Mononuclear cell (primary cell): ENCODE results near the gene BCORL1. TPM values are rescaled to one million over a fixed set of nuclear protein-coding genes. Genes with fewer than 3 reads are reported as not detected.

Source experiments
- H3K27me3 ChIP-seq: 2 replicates; pipeline ENCODE4 v1.6.0; 2011; ENCODE audit warnings: low read length, control low read depth; ENCODE audit not compliant: insufficient read depth
- H3K4me1 ChIP-seq: 2 replicates; pipeline ENCODE4 v1.5.1; 2011; ENCODE audit warnings: mild to moderate bottlenecking, low read length, control low read depth; ENCODE audit not compliant: insufficient read depth
- H3K4me3 ChIP-seq: 2 replicates; pipeline ENCODE4 v1.5.1; 2011; ENCODE audit warnings: mild to moderate bottlenecking, low read length, moderate library complexity
- H3K9me3 ChIP-seq: 2 replicates; pipeline ENCODE4 v1.5.1; 2011; ENCODE audit warnings: low read depth, mild to moderate bottlenecking, control low read depth, low read length
- total RNA-seq: library from RNA; depleted of rRNA; stranded (reverse); fragments of >200 nt; gene quantifications from one replicate; pipeline ENCODE4 v1.2.3, GENCODE V29; 2012

BCORL1 gene
- total RNA-seq, 1 donor, result 2.2 TPM

DNA sequence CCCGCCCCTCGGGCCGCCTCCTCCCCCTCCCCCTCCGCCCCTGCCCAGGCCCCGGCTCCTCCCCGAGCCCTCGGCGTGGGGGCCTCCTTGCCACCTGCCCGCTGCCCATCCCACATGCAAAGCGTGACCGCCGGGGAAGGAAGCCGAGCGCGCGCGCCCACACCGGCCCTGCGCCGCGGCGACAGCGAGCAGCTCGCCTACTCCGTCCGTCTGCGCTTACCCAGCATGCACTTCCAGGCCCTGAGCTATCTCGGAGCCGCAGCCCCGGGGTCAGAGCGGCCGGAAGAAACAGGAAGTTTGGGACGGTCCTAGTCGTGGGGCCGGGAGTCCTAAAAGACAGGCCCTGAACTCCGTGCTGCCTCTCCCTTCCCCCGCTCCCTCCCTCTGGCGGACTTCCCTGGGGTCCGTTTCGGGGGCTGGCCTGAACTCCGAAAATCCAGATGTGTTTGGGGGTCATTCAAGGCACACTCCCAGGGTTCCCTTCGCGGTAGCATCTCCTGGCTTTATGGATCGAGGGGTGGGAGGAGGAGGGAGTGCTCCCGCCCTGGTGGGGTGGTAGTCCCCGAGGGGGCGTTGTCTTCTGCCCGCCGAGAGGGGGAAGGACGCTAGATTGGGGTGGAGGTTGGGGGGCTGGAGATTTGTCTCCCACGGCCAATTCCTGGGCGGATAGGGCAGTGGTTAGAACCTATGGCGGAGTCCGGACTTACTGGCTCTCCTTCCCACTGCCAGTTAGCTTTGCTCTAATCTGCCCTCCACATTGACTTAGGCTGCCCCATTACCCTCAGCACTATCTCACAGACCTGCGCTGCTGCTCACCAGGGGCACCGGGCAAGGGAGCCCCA lies 25.0 kb upstream of the BCORL1 start:
- no peaks in the 10 kb centered on the region for H3K27me3 ChIP-seq
- H3K9me3 ChIP-seq, result no peaks in the 10 kb centered on the region
- peaks cover 24% of the 10 kb centered on the region for H3K4me1 ChIP-seq
- H3K4me3 ChIP-seq, result peak overlapping the region; percentile 24

DNA sequence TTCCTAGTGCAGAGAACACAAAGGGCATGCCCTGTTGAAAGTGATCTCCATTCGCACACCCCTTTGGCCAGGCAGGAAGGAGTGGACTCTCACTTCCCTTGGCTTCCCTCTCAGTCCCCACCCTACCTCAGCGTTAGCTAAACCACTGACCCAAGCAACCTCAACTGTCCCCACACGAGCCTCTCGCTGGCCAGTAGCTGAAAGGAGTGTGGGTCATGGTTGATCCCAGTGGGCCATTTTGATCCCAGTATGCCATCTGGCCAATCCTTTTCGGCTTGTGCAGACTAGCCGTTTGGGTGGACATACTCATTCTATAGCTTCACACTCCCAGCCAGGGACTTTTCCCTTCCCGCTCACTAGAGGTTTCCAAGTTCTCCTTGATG lies 24.4 kb upstream of the BCORL1 start:
- Histone ChIP-seq H3K27me3 (no peaks in the 10 kb centered on the region), H3K9me3 (no peaks in the 10 kb centered on the region), H3K4me1 (peaks cover 24% of the 10 kb centered on the region), H3K4me3 (no peak overlapping the region)

DNA sequence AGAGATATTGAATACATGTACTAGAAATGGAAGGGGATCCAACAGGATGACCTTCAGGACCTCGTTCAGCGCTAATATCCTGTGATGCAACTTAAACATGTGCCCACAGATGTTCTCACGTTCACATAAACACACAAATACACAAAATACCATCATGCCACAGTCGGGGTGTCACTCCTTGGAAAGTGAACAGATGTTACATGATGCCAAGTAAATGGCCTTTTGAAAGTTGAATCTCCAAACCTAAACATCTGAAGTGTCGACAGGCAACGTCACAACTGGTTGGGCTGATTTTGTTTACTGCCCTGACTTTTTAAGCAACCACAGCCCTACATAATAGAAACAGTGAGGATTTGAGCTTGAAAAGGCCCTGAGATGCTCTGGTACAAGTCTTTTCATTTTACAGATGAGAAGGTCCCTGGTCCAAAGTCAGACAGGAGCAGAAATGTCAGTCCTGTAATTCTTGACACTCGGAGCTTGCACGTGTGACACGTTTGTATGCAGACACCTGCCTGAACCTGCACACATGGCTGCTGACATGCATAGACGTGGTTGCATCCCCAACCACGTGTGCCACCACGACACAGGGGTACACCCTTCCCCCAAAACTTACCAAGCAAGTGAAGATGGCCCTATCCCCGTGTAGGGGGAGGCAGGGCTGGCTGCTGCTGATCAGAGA lies 23.5 kb upstream of the BCORL1 start:
- H3K4me1 ChIP-seq, result peaks cover 24% of the 10 kb centered on the region
- H3K9me3 ChIP-seq, result no peaks in the 10 kb centered on the region
- no peaks in the 10 kb centered on the region for H3K27me3 ChIP-seq
- no peak overlapping the region for H3K4me3 ChIP-seq

DNA sequence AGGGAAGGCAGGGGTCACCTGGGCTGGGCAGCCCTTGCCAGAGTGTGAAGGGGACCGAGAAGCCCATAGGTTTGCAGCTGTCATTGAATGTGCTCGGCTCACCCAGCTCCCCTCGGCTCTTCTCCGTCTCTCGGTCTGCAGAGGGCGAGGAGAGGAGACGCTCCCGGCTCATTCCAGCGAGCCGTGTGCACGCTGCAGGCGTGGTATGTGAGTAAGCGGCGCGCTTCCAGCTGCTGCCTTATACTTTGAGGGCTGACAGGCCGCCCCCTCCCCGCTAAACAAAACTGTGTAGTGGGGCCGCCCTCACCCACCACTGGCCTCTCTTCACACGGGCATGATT lies 23.0 kb upstream of the BCORL1 start:
- peaks cover 24% of the 10 kb centered on the region for H3K4me1 ChIP-seq
- H3K27me3 ChIP-seq, result no peaks in the 10 kb centered on the region
- H3K4me3 ChIP-seq, result no peak overlapping the region
- no peaks in the 10 kb centered on the region for H3K9me3 ChIP-seq

DNA sequence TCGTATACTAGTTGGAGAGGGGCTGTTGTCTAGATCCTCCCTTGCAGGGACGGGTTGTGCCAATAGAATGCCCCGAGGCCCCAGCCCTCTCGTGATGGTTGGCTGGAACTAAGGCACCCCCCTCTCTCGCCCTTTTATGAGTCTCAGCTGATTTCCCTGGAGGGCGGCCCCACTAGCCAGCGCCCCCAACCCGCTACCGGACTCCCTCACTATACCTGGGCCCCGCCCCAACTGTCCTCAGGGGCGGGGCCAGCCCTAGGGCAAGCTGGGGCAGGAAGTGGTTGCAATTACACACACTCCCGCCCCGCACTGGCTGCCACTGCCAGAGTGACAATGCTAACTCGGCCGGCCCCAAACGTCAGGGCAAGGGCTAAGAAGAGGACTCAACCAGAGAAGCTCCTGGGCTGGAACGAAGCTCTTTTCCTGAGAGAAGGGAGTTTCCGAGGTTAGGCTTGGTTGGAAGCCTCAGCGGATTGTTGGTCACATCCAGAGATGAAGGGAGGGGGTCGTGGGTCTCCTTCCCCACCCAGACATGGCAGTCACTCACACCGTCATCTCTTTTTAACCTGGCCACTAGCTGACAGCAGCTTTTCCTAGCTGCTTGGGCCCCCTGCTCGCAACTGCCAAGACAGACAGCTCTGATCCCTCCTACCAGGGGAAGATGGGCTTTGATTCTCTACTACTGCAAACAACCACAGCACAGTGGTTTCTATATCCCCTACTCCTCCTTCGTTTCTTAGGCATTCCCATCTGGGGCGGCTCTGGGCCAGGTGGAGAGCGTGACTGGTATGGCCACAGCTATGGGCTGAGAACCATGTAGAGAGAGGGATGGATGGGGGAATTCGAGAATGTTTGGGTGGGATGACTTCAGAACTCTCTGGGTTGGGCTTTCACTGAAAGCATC lies 21.0 kb upstream of the BCORL1 start:
- H3K9me3 ChIP-seq, result no peaks in the 10 kb centered on the region
- peaks cover 24% of the 10 kb centered on the region for H3K4me1 ChIP-seq
- no peaks in the 10 kb centered on the region for H3K27me3 ChIP-seq
- H3K4me3 ChIP-seq, result peak overlapping the region; percentile 17

DNA sequence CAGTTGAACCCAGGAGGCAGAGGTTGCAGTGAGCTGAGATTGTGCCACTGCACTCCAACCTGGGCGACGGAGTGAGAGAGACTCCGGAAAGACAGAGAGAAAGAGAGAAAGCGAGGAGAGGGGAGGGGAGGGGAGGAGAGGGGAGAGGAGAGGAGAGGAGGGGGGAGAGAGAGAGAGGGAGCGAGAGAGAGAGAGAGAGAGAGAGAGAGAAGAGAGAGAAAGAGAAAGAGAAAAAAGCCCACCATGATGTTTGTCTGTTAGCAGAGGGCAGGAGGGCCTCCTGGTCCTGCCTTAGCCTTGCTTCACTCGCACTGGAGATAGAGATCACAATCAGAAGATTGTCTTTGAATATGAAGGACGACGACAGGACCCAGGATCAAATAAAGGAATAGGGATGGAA lies 18.7 kb upstream of the BCORL1 start:
- no peaks in the 10 kb centered on the region for H3K27me3 ChIP-seq

DNA sequence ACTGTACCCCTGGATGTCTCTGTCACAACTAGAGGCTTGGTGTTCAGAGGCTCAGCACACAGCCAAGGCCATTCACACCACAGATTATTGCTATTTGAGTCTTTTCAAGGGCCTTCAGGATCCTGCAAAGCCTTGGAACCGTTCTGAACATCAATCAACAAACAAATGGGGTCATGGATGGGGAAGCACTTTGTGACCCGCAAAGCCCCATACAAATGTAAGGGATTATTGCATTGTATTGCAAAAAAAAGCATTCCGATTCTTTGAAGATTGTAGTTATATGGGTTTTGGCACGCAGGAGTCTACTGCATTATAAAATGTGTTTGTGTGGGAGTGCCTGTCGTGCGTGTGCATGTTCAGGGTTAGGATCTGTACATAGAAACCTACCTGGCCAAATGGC lies 17.3 kb upstream of the BCORL1 start:
- Histone ChIP-seq H3K27me3 (no peaks in the 10 kb centered on the region), H3K4me3 (no peak overlapping the region), H3K9me3 (no peaks in the 10 kb centered on the region), H3K4me1 (peaks cover 13% of the 10 kb centered on the region)

More for the DNA sequence above, 18.7 kb upstream of the BCORL1 start:
- no peaks in the 10 kb centered on the region for H3K9me3 ChIP-seq
- peaks cover 13% of the 10 kb centered on the region for H3K4me1 ChIP-seq
- no peak overlapping the region for H3K4me3 ChIP-seq

DNA sequence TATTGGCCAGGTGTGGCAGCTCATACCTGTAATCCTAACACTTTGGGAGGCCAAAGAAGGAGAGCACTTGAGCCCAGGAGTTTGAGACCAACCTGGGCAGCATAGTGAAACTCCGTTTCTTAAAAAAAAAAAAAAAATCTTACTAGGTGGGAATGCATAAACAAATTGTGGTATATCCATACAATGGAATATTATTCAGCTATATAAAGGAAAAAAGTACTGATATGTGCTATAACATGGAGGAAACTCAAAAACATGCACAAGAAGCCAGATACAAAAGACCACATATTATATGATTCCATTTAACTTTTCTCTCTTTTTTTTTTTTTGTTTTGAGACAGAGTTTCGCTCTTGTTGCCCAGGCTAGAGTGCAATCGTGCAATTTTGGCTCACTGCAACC lies 13.5 kb upstream of the BCORL1 start:
- no peaks in the 10 kb centered on the region for H3K4me1 ChIP-seq
- H3K4me3 ChIP-seq, result no peak overlapping the region
- no peaks in the 10 kb centered on the region for H3K27me3 ChIP-seq
- no peaks in the 10 kb centered on the region for H3K9me3 ChIP-seq

DNA sequence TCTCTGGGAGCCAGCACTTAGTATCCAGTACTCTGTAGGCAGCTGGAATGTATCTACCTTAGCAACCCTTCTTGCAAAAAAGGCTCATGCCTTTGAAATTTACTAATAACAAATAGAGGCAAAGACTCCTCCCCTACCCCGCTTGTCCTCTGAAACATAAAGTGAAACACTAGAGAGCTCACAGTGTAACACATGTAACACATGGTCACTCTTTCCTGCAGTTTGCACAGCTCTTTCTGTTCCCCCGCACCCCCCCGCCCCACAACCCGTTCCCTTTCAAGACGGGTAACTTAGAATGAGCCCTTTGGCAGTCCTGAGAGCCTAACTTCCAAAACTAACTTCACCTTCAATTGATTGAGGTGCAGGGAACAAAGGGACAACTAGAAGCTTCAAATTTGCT lies 6.0 kb upstream of the BCORL1 start:
- no peaks in the 10 kb centered on the region for H3K27me3 ChIP-seq
- H3K4me3 ChIP-seq, result no peak overlapping the region
- no peaks in the 10 kb centered on the region for H3K9me3 ChIP-seq
- no peaks in the 10 kb centered on the region for H3K4me1 ChIP-seq

DNA sequence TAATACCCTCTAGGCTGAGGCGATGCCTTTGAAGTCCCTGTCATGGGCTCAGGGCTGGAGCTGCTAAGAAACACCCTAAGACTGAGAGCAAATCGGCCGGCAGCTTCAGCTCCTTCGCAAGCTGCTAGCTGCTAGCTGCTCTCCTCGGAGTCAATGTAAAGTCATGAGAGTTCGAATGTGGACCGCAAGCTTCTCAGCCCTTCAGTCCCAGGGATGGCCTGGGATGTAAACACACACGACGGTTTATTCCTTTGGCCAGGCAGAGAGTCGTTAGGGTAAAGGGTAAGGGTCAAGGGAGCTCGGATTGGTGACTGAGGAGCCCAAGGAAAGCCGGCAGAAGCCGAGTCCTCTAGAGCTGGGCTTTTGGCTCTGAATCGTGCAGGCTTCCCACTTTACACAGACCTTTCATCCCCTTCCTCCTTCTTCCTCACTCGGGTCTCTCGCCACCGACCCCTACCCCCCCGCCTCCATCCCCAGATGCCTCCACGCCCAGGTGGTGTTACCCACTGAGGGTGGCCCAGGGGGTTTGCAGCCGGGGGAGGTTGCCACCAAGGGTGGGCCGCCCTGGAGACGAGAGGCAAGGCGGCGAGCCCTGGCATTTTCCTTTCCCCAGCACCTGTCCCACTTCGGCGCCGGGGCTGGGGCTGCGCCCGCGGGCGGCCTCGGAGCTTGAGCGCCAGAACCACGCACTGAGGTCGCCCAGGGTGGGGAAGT lies 3.1 kb upstream of the BCORL1 start:
- no peak overlapping the region for H3K4me3 ChIP-seq
- no peaks in the 10 kb centered on the region for H3K27me3 ChIP-seq
- H3K9me3 ChIP-seq, result no peaks in the 10 kb centered on the region
- H3K4me1 ChIP-seq, result no peaks in the 10 kb centered on the region

DNA sequence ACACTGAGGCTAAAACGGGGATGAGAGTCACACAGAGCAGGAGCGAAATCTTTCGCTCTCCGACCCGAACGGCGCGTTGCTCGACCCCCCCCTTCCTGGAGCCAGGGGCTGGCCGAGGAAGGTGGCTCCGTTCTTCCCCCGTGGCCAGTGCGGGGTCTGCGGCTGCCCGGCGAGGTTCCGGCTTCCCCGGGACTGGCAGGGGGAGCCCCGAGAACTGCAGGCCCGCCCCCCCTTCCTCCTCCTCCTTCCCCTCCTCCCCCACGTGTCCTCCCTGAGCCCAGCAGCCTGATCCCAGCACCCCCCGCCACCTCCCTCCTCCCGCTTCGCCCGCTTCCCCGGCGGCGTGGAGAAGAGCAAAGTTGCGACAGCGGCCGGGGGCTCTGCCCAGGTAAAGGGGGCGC lies 2.4 kb upstream of the BCORL1 start:
- peaks cover 6% of the 10 kb centered on the region for H3K4me1 ChIP-seq
- no peak overlapping the region for H3K4me3 ChIP-seq
- no peaks in the 10 kb centered on the region for H3K9me3 ChIP-seq
- H3K27me3 ChIP-seq, result no peaks in the 10 kb centered on the region

DNA sequence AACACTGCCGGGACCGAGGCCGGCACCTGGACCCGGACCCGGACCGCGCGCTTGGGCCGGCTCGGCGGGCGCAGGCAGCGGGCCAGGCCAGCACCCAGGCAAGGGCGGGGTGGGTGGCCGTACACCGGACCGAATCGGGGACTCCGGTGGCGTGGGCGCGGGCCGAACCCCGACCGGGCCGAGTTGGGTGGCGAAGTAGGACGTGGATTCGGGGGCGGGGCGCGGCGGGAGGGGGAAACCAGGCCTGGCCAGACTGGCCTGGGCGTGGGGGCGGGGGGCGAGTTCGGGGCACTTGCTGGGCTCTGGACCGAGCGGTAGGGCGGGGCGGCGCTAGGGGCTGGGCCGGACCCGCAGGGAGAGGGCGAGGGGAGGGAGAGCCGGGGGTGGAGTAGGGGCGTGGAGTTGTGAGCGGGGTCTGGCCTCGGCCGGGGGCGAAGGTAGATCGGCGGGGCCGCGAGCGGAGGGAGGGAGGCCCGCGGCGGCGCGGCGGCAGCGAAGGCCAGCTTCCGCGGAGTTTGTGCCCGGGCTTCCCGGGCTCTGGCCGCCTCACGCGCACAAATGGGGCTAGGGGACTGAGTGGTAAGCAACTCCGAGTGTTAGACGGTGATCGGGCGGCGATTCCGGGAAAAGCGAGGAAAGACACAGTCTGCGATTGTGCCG lies 1.8 kb upstream of the BCORL1 start:
- no peaks in the 10 kb centered on the region for H3K27me3 ChIP-seq
- H3K4me1 ChIP-seq, result peaks cover 6% of the 10 kb centered on the region
- H3K4me3 ChIP-seq, result peak overlapping the region; percentile 32

DNA sequence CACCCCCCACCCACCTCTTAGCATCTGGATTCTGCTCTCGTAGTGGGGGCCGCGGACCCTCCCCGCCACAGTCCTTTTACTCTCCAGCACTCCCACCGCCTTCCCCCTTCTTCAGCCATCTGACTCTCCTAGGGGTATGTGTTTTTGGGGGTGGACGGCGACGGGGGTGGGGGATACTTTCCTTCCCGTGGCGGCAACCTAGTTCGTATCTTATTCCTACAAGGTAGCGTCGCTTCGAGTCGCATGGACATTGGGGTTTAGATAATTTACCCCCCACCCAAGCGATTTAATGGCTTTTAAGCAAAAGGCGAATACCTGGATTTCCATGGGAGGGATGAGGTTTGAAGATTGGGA lies 1.3 kb upstream of the BCORL1 start:
- no peaks in the 10 kb centered on the region for H3K9me3 ChIP-seq
- no peaks in the 10 kb centered on the region for H3K27me3 ChIP-seq
- H3K4me3 ChIP-seq, result peak overlapping the region; percentile 32
- H3K4me1 ChIP-seq, result peaks cover 6% of the 10 kb centered on the region

More for the DNA sequence above, 1.8 kb upstream of the BCORL1 start:
- no peaks in the 10 kb centered on the region for H3K9me3 ChIP-seq

DNA sequence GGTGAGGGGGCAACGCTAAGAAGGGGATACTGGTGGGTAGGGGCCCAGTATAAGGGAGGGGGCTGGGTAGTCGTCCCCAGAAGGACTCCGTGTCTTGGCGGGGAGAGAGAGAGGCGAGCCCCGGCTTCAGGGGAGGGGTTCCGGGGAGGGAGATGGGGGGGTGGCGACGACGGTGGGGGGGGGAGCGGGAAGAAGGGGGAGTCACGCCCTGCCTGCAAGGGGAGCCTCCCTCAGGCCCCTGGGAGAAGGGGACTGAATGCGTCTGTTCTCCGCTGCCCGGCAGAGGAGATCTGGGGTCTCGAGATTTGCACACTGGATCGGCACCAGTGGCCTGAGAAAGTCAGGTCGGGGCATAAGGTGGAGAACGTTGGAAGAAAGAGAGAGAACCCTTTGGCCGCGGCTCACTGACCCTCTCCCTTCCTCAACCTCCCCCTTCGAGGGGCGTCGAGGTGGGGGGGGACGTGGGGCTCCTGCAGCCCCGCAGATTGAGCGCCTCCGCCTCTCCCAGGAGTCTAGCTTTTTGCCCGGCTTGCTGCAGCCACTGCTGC lies 609 bp upstream of the BCORL1 start:
- H3K4me3 ChIP-seq, result peak overlapping the region; percentile 32
- no peaks in the 10 kb centered on the region for H3K9me3 ChIP-seq
- no peaks in the 10 kb centered on the region for H3K27me3 ChIP-seq
- peaks cover 6% of the 10 kb centered on the region for H3K4me1 ChIP-seq
